Measurements from ENCODE around the gene DLX3. TPM values are rescaled to one million over a fixed set of nuclear protein-coding genes. Genes with fewer than 3 reads are reported as not detected.

The DLX3 gene
- total RNA-seq, 4 donors from 2014 or later = 1.8 to 2.4 (median 2.1) TPM

GRCh38 chr17:49951362-49952082, 43.5 kb downstream of the DLX3 start:
- no peak for DNase-seq
- intact Hi-C loops (cut with DNase I) = loop anchor here (5.0 kb wide), 1 partner anchor 69 kb away; no protein-coding TSS in a partner anchor
- 59 to 61% methylated on average over 14 of the region's 14 CpGs for WGBS, 2 donors
- Histone ChIP-seq H3K36me3 (no peaks in the 10 kb centered on the region), H3K27ac (no peak overlapping the region), H3K9me3 (no peaks in the 10 kb centered on the region), H3K4me1 (no peaks in the 10 kb centered on the region), H3K4me3 (replicated peaks in 1 of 3) (no peak overlapping the region), H3K27me3 (no peaks in the 10 kb centered on the region)
- TF ChIP-seq POLR2A (IDR thresholded peaks at IDR 0.05) (no peak), CTCF (IDR thresholded peaks at IDR 0.05) (no peak)

- TF ChIP-seq POLR2A (IDR thresholded peaks at IDR 0.05) = no peak
- TF ChIP-seq CTCF (IDR thresholded peaks at IDR 0.05) = no peak
- no peak for DNase-seq
- WGBS, 2 donors = 89 to 92% methylated on average over 2 of the region's 2 CpGs
- Histone ChIP-seq H3K27me3 (no peaks in the 10 kb centered on the region), H3K4me3 (replicated peaks in 1 of 3) (no peak overlapping the region), H3K36me3 (no peaks in the 10 kb centered on the region), H3K4me1 (no peaks in the 10 kb centered on the region), H3K9me3 (no peaks in the 10 kb centered on the region), H3K27ac (no peak overlapping the region)
- intact Hi-C loops (cut with DNase I) = loop anchor here (5.0 kb wide), 1 partner anchor 67 kb away; no protein-coding TSS in a partner anchor
Measured at GRCh38 chr17:49949634-49950033, 45.4 kb downstream of the DLX3 start.

- no peak for DNase-seq
- Histone ChIP-seq H3K4me3 (replicated peaks in 1 of 3) (no peak overlapping the region), H3K9me3 (no peaks in the 10 kb centered on the region), H3K36me3 (no peaks in the 10 kb centered on the region), H3K27me3 (no peaks in the 10 kb centered on the region), H3K4me1 (no peaks in the 10 kb centered on the region), H3K27ac (no peak overlapping the region)
- intact Hi-C loops (cut with DNase I) = no loop called here
- TF ChIP-seq POLR2A (IDR thresholded peaks at IDR 0.05) = no peak
- no peak for TF ChIP-seq CTCF (IDR thresholded peaks at IDR 0.05)
- WGBS, 2 donors = 67 to 81% methylated on average over 1 to 11 of the region's 11 CpGs
Measured at GRCh38 chr17:49946964-49947584, 48.0 kb downstream of the DLX3 start.

- no peaks in the 10 kb centered on the region for H3K9me3 ChIP-seq
- H3K27ac ChIP-seq = no peak overlapping the region
- intact Hi-C loops (cut with DNase I) = no loop called here
- no peak for DNase-seq
- no peaks in the 10 kb centered on the region for H3K4me1 ChIP-seq
- no peaks in the 10 kb centered on the region for H3K27me3 ChIP-seq
- TF ChIP-seq CTCF (IDR thresholded peaks at IDR 0.05) = no peak
- no peak for TF ChIP-seq POLR2A (IDR thresholded peaks at IDR 0.05)
- H3K36me3 ChIP-seq = no peaks in the 10 kb centered on the region
- 72 to 76% methylated on average over 5 to 7 of the region's 8 CpGs for WGBS, 2 donors
- H3K4me3 ChIP-seq (replicated peaks in 1 of 3) = no peak overlapping the region
Measured at GRCh38 chr17:49946208-49946607, 48.8 kb downstream of the DLX3 start.

- intact Hi-C loops (cut with DNase I) = no loop called here
- H3K4me1 ChIP-seq = no peaks in the 10 kb centered on the region
- no peak overlapping the region for H3K4me3 ChIP-seq (replicated peaks in 1 of 3)
- WGBS, 2 donors = 43 to 53% methylated on average over 19 to 26 of the region's 26 CpGs
- no peaks in the 10 kb centered on the region for H3K9me3 ChIP-seq
- H3K36me3 ChIP-seq = no peaks in the 10 kb centered on the region
- no peaks in the 10 kb centered on the region for H3K27me3 ChIP-seq
- no peak for DNase-seq
- TF ChIP-seq CTCF (IDR thresholded peaks at IDR 0.05) (no peak), POLR2A (IDR thresholded peaks at IDR 0.05) (no peak)
- no peak overlapping the region for H3K27ac ChIP-seq
Measured at GRCh38 chr17:49944273-49944870, 50.7 kb downstream of the DLX3 start.

All from thyroid gland (tissue), 4 donors.